Renal pelvis (tissue), 4 donors: ENCODE results near the gene TTC29. TPM values are rescaled to one million over a fixed set of nuclear protein-coding genes. Genes with fewer than 3 reads are reported as not detected.
"Not testable (repeated sequence)": the region's sequence is repeated elsewhere in the genome, so short reads cannot be mapped to it uniquely, and the experiment has no call there.

Experiments used
- DNase-seq: peaks from one replicate; pipeline ENCODE4 v3.0.0-alpha.2; 2013
- polyA plus RNA-seq, 3 donors: library from polyadenylated mRNA; unstranded; fragments of 120-200 nt; gene quantifications; one replicate each; pipeline ENCODE4 v1.2.1, GENCODE V29; 2013; ENCODE audit not compliant: insufficient read length in 3 of 3

TTC29 gene
- polyA plus RNA-seq, 3 donors, result 1.1 to 2.0 (median 1.2) TPM

- no peak for DNase-seq
These were observed 62.6 kb downstream of the TTC29 start for GRCh38 chr4:146883070-146883469.

- DNase-seq, result no peak
These were observed 88.4 kb downstream of the TTC29 start for GRCh38 chr4:146857298-146857697.

- no peak for DNase-seq
These were observed 89.9 kb downstream of the TTC29 start for GRCh38 chr4:146855761-146856160.

GRCh38 chr4:146852360-146852759 is 93.3 kb downstream of the TTC29 start:
- no peak for DNase-seq

GRCh38 chr4:146847345-146847744 is 98.3 kb downstream of the TTC29 start:
- DNase-seq, result no peak

- DNase-seq, result no peak
These were observed 98.8 kb downstream of the TTC29 start for GRCh38 chr4:146846882-146847281.

- no peak for DNase-seq
These were observed 100.9 kb downstream of the TTC29 start for GRCh38 chr4:146844761-146845160.

GRCh38 chr4:146842876-146843275 is 102.8 kb downstream of the TTC29 start:
- DNase-seq, result no peak

GRCh38 chr4:146840731-146841130 is 104.9 kb downstream of the TTC29 start:
- DNase-seq, result no peak

GRCh38 chr4:146835096-146835495 is 110.6 kb downstream of the TTC29 start:
- DNase-seq, result no peak

- no peak for DNase-seq
These were observed 111.2 kb downstream of the TTC29 start for GRCh38 chr4:146834263-146835034.

- DNase-seq, result no peak
These were observed 112.1 kb downstream of the TTC29 start for GRCh38 chr4:146833530-146833929.

- DNase-seq, result not testable (repeated sequence)
These were observed 122.7 kb downstream of the TTC29 start for GRCh38 chr4:146822980-146823379.

- DNase-seq, result no peak
These were observed 130.9 kb downstream of the TTC29 start for GRCh38 chr4:146814750-146815149.

GRCh38 chr4:146795711-146796110 is 150.0 kb downstream of the TTC29 start:
- DNase-seq, result no peak

- no peak for DNase-seq
These were observed 151.9 kb downstream of the TTC29 start for GRCh38 chr4:146793727-146794126.

GRCh38 chr4:146791439-146791838 is 154.2 kb downstream of the TTC29 start:
- no peak for DNase-seq

GRCh38 chr4:146790515-146790914 is 155.1 kb downstream of the TTC29 start:
- DNase-seq, result no peak

- no peak for DNase-seq
These were observed 157.9 kb downstream of the TTC29 start for GRCh38 chr4:146787731-146788130.

GRCh38 chr4:146776691-146777090 is 169.0 kb downstream of the TTC29 start:
- DNase-seq, result no peak

GRCh38 chr4:146763560-146763959 is 182.1 kb downstream of the TTC29 start:
- DNase-seq, result no peak

- DNase-seq, result no peak
These were observed 183.6 kb downstream of the TTC29 start for GRCh38 chr4:146762016-146762415.

- DNase-seq, result no peak
These were observed 203.2 kb downstream of the TTC29 start for GRCh38 chr4:146742416-146742815.

- DNase-seq, result no peak
These were observed 206.5 kb downstream of the TTC29 start for GRCh38 chr4:146739182-146739581.
